Lower leg skin (tissue), 4 donors: Measurements from ENCODE around the gene EIF2B1. TPM values are rescaled to one million over a fixed set of nuclear protein-coding genes. Genes with fewer than 3 reads are reported as not detected.

Experiments
- DNase-seq, 2 donors: peaks; one replicate each; pipeline ENCODE4 v3.0.0-alpha.2; 2019; ENCODE audit warnings: low spot score in 2 of 2
- H3K4me3 ChIP-seq: fragments of 200-600 bp; sonication (generic); 2 replicates; pipeline ENCODE4 v1.5.1; 2017; ENCODE audit warnings: mild to moderate bottlenecking, low read depth; ENCODE audit not compliant: poor library complexity, severe bottlenecking
- POLR2A ChIP-seq, 2 donors: fragments of 450-650 bp; IDR thresholded peaks; one replicate each; pipeline ENCODE4 v1.6.1; 2016 to 2017; ENCODE audit warnings: antibody characterized with exemption in 2 of 2, mild to moderate bottlenecking in 1 of 2, moderate library complexity in 1 of 2
- WGBS, 2 donors: methylation state at CpG; one replicate each; pipeline ENCODE4 v1.1.5; 2018; 5-methylcytosine and 5-hydroxymethylcytosine counted together
- intact Hi-C: fragments of 100-400 bp; cut with DNase I; formaldehyde crosslinking; loops from one replicate; pipeline ENCODE4 v1.15.0; 2023; ENCODE audit warnings: low total_unique reads
- total RNA-seq, 4 donors: library from RNA; depleted of rRNA; stranded (reverse); fragments of >200 nt; gene quantifications; one replicate each; pipeline ENCODE4 v1.1.0, GENCODE V29; 2016
- TF ChIP-seq, protein P1 (sequence below), 3 donors: fragments of 450-650 bp; IDR thresholded peaks; one replicate each; pipeline ENCODE4 v1.5.1; 2016; ENCODE audit warnings: antibody characterized with exemption in 3 of 3, mild to moderate bottlenecking in 3 of 3, moderate library complexity in 2 of 3

EIF2B1 gene
- total RNA-seq, 4 donors from 2014 or later, result 131 to 159 (median 146) TPM

DNA sequence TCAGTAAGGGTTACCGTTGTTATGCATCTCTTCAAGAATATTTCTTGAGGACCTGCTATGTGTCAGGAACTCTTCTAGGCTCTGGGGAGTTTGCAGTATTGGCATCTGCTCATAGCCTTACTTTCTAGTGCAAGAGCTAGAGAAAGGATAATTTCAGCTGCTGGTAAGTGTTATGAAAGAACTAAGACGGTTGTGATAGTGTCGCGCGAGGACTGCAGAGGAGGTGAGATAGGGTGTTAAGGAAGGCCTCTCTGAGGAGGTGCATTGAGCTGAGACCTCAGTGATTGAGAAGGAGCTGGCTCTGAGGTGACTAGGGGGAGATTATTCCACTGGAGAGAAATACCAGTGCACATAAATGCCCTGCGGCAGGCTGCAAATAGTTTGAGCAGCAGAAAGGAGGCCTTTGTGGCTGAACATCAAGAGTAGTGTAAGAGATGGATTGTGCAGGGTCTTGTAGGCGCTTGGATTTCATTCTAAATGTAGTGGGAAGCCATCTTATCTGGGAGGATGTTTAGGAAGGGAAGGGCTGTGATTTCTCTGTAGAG, 30.8 kb downstream of the EIF2B1 start:
- H3K4me3 ChIP-seq, result peak overlapping the region; percentile 99
- WGBS, 2 donors, result 7 to 8% methylated on average over 7 of the region's 7 CpGs
- intact Hi-C loops, result no loop called here
- peak in 1 of 2 donors; percentile 76 for DNase-seq
- no peak for TF ChIP-seq POLR2A (IDR thresholded peaks at IDR 0.05)
- TF ChIP-seq, protein P1, sequence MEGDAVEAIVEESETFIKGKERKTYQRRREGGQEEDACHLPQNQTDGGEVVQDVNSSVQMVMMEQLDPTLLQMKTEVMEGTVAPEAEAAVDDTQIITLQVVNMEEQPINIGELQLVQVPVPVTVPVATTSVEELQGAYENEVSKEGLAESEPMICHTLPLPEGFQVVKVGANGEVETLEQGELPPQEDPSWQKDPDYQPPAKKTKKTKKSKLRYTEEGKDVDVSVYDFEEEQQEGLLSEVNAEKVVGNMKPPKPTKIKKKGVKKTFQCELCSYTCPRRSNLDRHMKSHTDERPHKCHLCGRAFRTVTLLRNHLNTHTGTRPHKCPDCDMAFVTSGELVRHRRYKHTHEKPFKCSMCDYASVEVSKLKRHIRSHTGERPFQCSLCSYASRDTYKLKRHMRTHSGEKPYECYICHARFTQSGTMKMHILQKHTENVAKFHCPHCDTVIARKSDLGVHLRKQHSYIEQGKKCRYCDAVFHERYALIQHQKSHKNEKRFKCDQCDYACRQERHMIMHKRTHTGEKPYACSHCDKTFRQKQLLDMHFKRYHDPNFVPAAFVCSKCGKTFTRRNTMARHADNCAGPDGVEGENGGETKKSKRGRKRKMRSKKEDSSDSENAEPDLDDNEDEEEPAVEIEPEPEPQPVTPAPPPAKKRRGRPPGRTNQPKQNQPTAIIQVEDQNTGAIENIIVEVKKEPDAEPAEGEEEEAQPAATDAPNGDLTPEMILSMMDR (IDR thresholded peaks at IDR 0.05), result no peak

DNA sequence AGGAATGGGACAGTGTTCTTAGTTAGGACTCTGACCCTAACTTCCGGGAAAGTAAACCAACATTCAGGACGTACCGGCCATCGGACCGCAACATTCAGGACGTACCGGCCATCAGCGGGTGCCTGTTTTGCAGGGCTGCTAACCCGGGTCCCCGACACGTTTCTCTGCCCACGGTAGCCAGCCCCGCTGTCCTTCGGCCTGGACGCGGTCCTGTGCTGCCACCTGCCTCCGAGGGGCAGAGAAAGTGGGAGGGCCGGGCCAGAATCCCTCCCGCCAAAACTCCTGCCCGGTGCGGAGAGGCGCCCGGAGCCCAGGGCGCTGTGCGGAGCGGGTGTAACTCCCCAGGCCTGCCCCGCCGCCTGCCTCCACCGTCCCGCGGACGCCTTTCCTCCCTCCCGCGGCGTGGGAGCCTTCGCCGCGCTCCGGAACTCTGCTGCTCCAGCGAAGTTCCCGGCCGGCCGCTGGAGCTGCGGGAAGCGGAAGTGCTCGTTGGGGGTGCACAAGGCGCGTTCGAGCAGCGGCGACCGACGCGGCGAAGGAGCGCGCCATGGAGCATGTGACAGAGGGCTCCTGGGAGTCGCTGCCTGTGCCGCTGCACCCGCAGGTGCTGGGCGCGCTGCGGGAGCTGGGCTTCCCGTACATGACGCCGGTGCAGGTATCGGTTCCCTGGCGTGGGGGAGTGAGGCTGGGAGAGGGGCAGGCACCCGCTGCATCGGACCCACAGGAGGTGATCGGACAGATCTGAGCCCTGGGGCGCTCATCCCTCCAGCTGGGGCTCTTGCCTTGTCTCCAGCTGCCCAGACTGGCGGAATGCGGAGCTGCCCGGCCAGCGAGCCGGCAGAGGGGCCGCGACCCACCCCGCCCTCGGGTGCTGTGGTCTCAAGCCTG, 31.6 kb downstream of the EIF2B1 start, which contains the start of gene DDX55:
TSS of gene DDX55 (plus strand) at position 498 of the 888 bp plus-strand sequence. CDS start at position 548, 50 bp downstream.
- 0 to 1% methylated on average over 23 to 45 of the region's 81 CpGs for WGBS, 2 donors

DNA sequence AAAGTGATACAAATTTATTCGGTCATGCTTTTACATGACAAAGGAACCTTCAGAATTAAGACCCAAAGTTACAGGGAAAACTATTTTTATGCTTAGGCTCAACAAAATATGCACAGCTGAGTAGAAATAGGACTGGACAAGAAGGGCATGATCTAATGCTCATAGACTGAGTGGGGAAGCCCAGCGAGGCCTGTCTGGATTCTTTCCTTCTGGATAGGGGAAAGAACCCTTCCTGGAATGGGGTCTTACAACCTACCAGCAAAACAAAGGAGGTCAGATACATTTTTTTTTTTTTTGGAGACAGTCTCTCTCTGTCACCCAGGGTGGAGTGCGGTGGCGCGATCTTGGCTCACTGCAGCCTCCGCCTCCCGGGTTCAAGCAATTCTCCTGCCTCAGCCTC, 33.8 kb downstream of the EIF2B1 start:
- DNase-seq, result peak in 1 of 2 donors; percentile 28
- WGBS, 2 donors, result 93 to 94% methylated on average over 7 of the region's 7 CpGs
- no peak overlapping the region for H3K4me3 ChIP-seq
- intact Hi-C loops, result no loop called here
- no peak for TF ChIP-seq POLR2A (IDR thresholded peaks at IDR 0.05)
- TF ChIP-seq, protein P1 (IDR thresholded peaks at IDR 0.05), result no peak

More for the DNA sequence above, 31.6 kb downstream of the EIF2B1 start, which contains the start of gene DDX55:
- H3K4me3 ChIP-seq, result peak within 1 kb of the TSS; percentile 99
- intact Hi-C loops, result no loop called here
- DNase-seq, result peak; percentile 64 to 96
- TF ChIP-seq, protein P1 (IDR thresholded peaks at IDR 0.05), result no peak
- TF ChIP-seq POLR2A (IDR thresholded peaks at IDR 0.05), result no peak

DNA sequence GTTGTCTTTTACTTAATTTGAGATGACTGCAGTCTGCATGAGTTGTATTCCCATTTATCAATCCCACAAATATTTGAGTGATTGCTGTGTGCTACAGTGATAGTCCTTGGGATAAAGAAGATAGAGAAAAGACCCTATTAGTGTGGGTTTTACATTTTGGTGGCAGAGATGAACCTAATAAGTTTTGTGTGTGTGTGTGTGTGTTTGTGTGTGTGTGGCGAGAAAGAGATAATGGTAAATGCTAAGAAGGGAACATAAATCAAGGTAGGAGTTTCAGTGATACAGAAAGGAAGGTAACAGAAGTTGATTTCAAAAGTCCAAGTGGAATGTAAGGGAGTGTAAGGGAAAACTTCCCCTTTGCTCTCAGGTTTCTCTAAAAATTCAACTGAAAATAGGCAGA, 34.2 kb downstream of the EIF2B1 start:
- no peak for DNase-seq
- intact Hi-C loops, result no loop called here
- TF ChIP-seq, protein P1 (IDR thresholded peaks at IDR 0.05), result no peak
- TF ChIP-seq POLR2A (IDR thresholded peaks at IDR 0.05), result no peak
- H3K4me3 ChIP-seq, result no peak overlapping the region
- WGBS, 2 donors, result 83 to 97% methylated on average over 1 of the region's 1 CpG

DNA sequence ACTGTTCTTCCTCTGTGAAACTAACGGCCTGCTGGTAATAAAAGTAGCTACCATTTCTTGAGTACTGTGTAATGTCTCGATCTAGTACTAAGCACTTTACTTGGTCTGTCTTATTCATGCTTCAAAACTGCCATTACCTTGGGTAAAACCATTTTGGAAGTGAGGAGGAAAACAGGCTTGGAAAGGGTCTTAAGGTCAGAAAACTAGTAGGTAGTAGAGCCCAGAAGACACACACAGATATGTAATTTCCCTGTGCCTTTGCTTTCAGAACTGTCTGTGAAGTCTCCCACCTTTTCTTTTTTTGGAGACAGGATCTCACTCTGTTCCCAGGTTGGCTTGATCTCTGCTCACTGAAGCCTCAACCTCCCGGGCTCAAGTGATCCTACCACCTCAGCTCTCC, 35.0 kb downstream of the EIF2B1 start:
- H3K4me3 ChIP-seq, result no peak overlapping the region
- intact Hi-C loops, result no loop called here
- 70 to 86% methylated on average over 3 of the region's 3 CpGs for WGBS, 2 donors
- DNase-seq, result no peak
- TF ChIP-seq, protein P1 (IDR thresholded peaks at IDR 0.05), result no peak
- no peak for TF ChIP-seq POLR2A (IDR thresholded peaks at IDR 0.05)
